Suprapubic skin (tissue), 4 donors: ENCODE data around the gene TTC6. TPM values are rescaled to one million over a fixed set of nuclear protein-coding genes. Genes with fewer than 3 reads are reported as not detected.
A peak's percentile ranks its signal among the peaks of the same experiment; 100 is the strongest.

Experiments
- DNase-seq, 2 donors: peaks; one replicate each; pipeline ENCODE4 v3.0.0-alpha.2; 2019; ENCODE audit warnings: low spot score in 2 of 2
- H3K27ac ChIP-seq: fragments of 200-600 bp; sonication (generic); one replicate; pipeline ENCODE4 v1.5.1; 2019
- H3K27me3 ChIP-seq: fragments of 200-600 bp; sonication (generic); one replicate; pipeline ENCODE4 v1.5.1; 2019
- H3K36me3 ChIP-seq: fragments of 200-600 bp; sonication (generic); one replicate; pipeline ENCODE4 v1.5.1; 2019
- H3K4me1 ChIP-seq: fragments of 200-600 bp; sonication (generic); one replicate; pipeline ENCODE4 v1.5.1; 2019
- H3K4me3 ChIP-seq: fragments of 200-600 bp; sonication (generic); one replicate; pipeline ENCODE4 v1.5.1; 2019; ENCODE audit warnings: mild to moderate bottlenecking
- H3K9me3 ChIP-seq: fragments of 200-600 bp; sonication (generic); one replicate; pipeline ENCODE4 v1.5.1; 2019
- EP300 ChIP-seq: sonication (generic); formaldehyde crosslinking; IDR thresholded peaks from one replicate; pipeline ENCODE4 v1.6.1; 2017; ENCODE audit warnings: antibody characterized with exemption
- POLR2A ChIP-seq, 2 donors: fragments of 450-650 bp; IDR thresholded peaks; one replicate each; pipeline ENCODE4 v1.6.1; 2017; ENCODE audit warnings: antibody characterized with exemption in 2 of 2, mild to moderate bottlenecking in 2 of 2, moderate library complexity in 2 of 2
- POLR2AphosphoS5 ChIP-seq, 3 donors: sonication (generic); formaldehyde crosslinking; IDR thresholded peaks; one replicate each; pipeline ENCODE4 v1.6.1; 2017; ENCODE audit warnings: antibody characterized with exemption in 3 of 3
- WGBS: methylation state at CpG from one replicate; pipeline ENCODE4 v1.1.5; 2018; 5-methylcytosine and 5-hydroxymethylcytosine counted together
- total RNA-seq, 4 donors: library from RNA; depleted of rRNA; stranded (reverse); fragments of >200 nt; gene quantifications; one replicate each; pipeline ENCODE4 v1.1.0, GENCODE V29; 2016
- TF ChIP-seq, protein P1 (sequence below), 2 donors: fragments of 200-600 bp in 1 of 2; fragments of 450-650 bp in 1 of 2; sonication (generic) in 1 of 2; IDR thresholded peaks; one replicate each; pipeline ENCODE4 v1.5.1; 2016 to 2019; ENCODE audit warnings: antibody characterized with exemption in 2 of 2, mild to moderate bottlenecking in 1 of 2, moderate library complexity in 1 of 2

The TTC6 gene
- total RNA-seq, 4 donors from 2014 or later = 0.18 to 9.5 (median 1.1) TPM

- H3K4me3 ChIP-seq = peak overlapping the region; percentile 35
- peaks cover 5% of the 10 kb centered on the region for H3K9me3 ChIP-seq
- H3K27ac ChIP-seq = no peak overlapping the region
- H3K27me3 ChIP-seq = peaks cover 28% of the 10 kb centered on the region
- H3K4me1 ChIP-seq = peaks cover 18% of the 10 kb centered on the region
- 18% methylated on average over 66 of the region's 81 CpGs for WGBS
- TF ChIP-seq POLR2AphosphoS5 (IDR thresholded peaks at IDR 0.05) (no peak), POLR2A (IDR thresholded peaks at IDR 0.05) (no peak), EP300 (no peak)
- TF ChIP-seq, protein P1, sequence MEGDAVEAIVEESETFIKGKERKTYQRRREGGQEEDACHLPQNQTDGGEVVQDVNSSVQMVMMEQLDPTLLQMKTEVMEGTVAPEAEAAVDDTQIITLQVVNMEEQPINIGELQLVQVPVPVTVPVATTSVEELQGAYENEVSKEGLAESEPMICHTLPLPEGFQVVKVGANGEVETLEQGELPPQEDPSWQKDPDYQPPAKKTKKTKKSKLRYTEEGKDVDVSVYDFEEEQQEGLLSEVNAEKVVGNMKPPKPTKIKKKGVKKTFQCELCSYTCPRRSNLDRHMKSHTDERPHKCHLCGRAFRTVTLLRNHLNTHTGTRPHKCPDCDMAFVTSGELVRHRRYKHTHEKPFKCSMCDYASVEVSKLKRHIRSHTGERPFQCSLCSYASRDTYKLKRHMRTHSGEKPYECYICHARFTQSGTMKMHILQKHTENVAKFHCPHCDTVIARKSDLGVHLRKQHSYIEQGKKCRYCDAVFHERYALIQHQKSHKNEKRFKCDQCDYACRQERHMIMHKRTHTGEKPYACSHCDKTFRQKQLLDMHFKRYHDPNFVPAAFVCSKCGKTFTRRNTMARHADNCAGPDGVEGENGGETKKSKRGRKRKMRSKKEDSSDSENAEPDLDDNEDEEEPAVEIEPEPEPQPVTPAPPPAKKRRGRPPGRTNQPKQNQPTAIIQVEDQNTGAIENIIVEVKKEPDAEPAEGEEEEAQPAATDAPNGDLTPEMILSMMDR (IDR thresholded peaks at IDR 0.05) = no peak
- H3K36me3 ChIP-seq = no peaks in the 10 kb centered on the region
- no peak for DNase-seq
Measured at GRCh38 chr14:37622231-37622923, 26.9 kb downstream of the TTC6 start.

DNA sequence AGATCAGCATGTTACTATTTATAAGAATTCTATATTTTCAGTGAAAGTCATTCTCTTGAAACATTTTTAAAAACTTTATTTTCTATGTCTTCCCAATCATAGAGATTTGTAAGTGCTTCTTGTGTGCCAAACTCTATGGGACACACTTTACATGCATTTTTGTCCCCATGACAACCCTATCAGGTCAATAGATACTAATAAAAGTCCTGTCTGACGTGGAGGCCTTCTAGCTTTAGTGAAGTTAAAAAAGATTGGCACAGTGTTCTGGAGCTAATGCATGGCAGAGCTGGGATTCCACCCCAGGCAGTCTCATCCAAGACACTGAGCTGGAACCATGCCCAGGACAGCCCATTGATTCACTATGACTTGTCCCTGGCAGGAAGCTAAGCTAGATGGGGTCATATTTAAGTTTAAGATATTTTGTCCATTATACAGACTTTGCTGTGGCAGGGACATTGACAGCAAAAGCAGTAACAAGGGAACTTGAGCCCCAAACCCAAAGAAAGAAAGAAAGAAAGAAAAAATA is 28.1 kb downstream of the TTC6 start:
- Histone ChIP-seq H3K36me3 (no peaks in the 10 kb centered on the region), H3K4me3 (no peak overlapping the region), H3K9me3 (no peaks in the 10 kb centered on the region), H3K27ac (no peak overlapping the region), H3K4me1 (peaks cover 18% of the 10 kb centered on the region), H3K27me3 (peaks cover 28% of the 10 kb centered on the region)
- DNase-seq = no peak
- TF ChIP-seq POLR2A (IDR thresholded peaks at IDR 0.05) (no peak), EP300 (no peak)
- WGBS = 31% methylated on average over 1 of the region's 1 CpG

DNA sequence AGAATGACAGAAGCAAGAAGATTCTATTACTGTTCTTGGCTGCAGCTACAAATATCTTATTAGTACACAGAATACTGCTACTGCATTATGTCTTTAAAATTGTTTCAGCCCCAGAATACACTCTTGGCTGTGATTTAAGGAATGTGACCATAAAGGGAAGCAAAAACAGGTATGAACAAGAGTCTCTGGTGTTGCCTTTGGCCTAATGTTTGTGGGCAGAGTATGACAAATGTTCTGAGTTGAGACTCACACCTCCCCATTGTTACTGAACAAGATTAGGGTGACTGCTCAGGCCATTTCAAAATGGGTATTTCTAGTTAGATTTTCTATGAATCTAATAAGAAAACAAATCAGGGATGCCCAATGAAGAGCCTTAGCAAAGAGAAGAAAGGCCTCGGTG is 28.5 kb downstream of the TTC6 start:
- H3K27ac ChIP-seq = no peak overlapping the region
- no peaks in the 10 kb centered on the region for H3K36me3 ChIP-seq
- H3K27me3 ChIP-seq = peaks cover 28% of the 10 kb centered on the region
- WGBS = 81% methylated on average over 1 of the region's 1 CpG
- peaks cover 18% of the 10 kb centered on the region for H3K4me1 ChIP-seq
- no peak for TF ChIP-seq POLR2AphosphoS5 (IDR thresholded peaks at IDR 0.05)
- TF ChIP-seq, protein P1 (IDR thresholded peaks at IDR 0.05) = no peak
- DNase-seq = no peak
- H3K9me3 ChIP-seq = no peaks in the 10 kb centered on the region
- no peak overlapping the region for H3K4me3 ChIP-seq

DNA sequence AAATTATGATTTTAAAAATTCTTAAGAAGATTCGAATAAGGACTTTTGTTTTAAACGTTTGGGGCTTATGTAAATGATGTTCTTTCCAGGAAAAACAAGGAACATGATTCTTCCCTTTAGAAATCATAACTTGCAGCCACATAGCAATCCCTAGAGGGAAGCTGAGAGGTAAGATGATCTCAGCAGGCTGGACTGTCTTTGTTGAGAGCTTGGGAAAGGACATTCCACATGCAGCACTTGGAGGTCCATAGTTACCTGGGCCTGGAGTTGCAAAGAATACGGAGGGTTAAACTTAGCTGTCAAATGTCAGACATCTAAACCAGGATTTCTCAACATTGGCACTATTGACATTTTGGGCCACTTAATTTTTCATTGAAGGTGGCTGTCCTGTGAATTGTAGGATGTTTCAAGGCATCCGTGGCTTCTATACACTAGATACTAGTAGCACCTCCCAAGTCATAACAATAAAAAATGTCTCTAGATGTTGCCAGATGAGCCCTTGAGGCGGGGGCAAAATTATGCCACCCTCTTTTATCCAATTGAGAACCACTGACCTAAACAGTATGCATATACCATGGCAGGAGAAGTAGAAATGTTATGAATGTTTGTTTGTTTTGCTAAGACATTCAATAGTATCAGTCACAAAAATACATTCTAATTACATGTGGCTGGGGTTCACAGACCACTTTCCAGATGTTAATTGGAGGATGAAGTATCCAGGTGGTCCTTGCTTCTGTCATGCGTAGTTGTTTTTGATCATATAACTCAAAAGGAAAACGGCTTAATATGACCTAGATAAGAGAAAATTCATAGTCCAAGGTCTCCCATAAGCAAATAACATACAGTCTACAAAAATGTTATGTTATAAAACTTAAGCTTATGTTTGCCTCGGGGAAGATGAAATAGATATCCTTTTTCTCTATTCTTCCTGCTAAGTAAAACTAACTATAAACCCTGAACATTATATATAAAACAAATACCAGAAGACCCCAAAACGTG is 30.5 kb downstream of the TTC6 start:
- Histone ChIP-seq H3K4me1 (peaks cover 18% of the 10 kb centered on the region), H3K4me3 (no peak overlapping the region), H3K27ac (no peak overlapping the region), H3K9me3 (no peaks in the 10 kb centered on the region), H3K27me3 (peaks cover 26% of the 10 kb centered on the region), H3K36me3 (no peaks in the 10 kb centered on the region)
- TF ChIP-seq EP300 = no peak
- TF ChIP-seq POLR2A (IDR thresholded peaks at IDR 0.05) = no peak
- TF ChIP-seq, protein P1 (IDR thresholded peaks at IDR 0.05) = no peak
- TF ChIP-seq POLR2AphosphoS5 (IDR thresholded peaks at IDR 0.05) = no peak
- no peak for DNase-seq
- WGBS = 65% methylated on average over 9 of the region's 9 CpGs

GRCh38 chr14:37637341-37637740 is 41.9 kb downstream of the TTC6 start:
- 44% methylated on average over 4 of the region's 4 CpGs for WGBS
- no peaks in the 10 kb centered on the region for H3K9me3 ChIP-seq
- DNase-seq = no peak
- H3K36me3 ChIP-seq = no peaks in the 10 kb centered on the region
- TF ChIP-seq, protein P1 (IDR thresholded peaks at IDR 0.05) = no peak
- no peak for TF ChIP-seq EP300
- TF ChIP-seq POLR2A (IDR thresholded peaks at IDR 0.05) = no peak
- no peak for TF ChIP-seq POLR2AphosphoS5 (IDR thresholded peaks at IDR 0.05)
- no peaks in the 10 kb centered on the region for H3K4me1 ChIP-seq
- no peak overlapping the region for H3K4me3 ChIP-seq
- H3K27me3 ChIP-seq = no peaks in the 10 kb centered on the region
- H3K27ac ChIP-seq = no peak overlapping the region
